Measurements from ENCODE around the gene TSC22D4.
"Not testable (repeated sequence)": the region's sequence is repeated elsewhere in the genome, so short reads cannot be mapped to it uniquely, and the experiment has no call there.

GRCh38 chr7:100521909-100522593 is 43.0 kb upstream of the TSC22D4 start:
- not testable (repeated sequence) for TF ChIP-seq KAT8 (IDR thresholded peaks at IDR 0.05; ENCODE audit: low read depth); CTCF (IDR thresholded peaks at IDR 0.05 in 2 of 3, conservative IDR thresholded peaks at IDR 0.05 in 1 of 3; ENCODE audit: insufficient read depth in 2 of 3, low read depth in 1 of 3, low read length in 3 of 3); NR1H2 (CRISPR knock-in tag; IDR thresholded peaks at IDR 0.05); E2F6 (IDR thresholded peaks at IDR 0.05; ENCODE audit: borderline replicate concordance in 1 of 2, extremely low read depth in 1 of 2, insufficient read depth in 1 of 2, insufficient read length in 1 of 2, low read depth in 1 of 2, low read length in 1 of 2, poor library complexity in 1 of 2, severe bottlenecking in 1 of 2); ZNF592 (IDR thresholded peaks at IDR 0.05); EZH2 (IDR thresholded peaks at IDR 0.05; ENCODE audit: borderline replicate concordance, low read depth, low read length); SETDB1 (IDR thresholded peaks at IDR 0.05; ENCODE audit: low read length); ATF3 (IDR thresholded peaks at IDR 0.05); ATF3 (CRISPR knock-in tag; conservative IDR thresholded peaks at IDR 0.05); SIX5 (IDR thresholded peaks at IDR 0.05; ENCODE audit: borderline replicate concordance in 1 of 2, insufficient read depth in 1 of 2, low read depth in 1 of 2, low read length in 2 of 2); JUNB (CRISPR knock-in tag; conservative IDR thresholded peaks at IDR 0.05); POLR2A (conservative IDR thresholded peaks at IDR 0.05)

Data from K562 (cell line).